ENCODE data around the gene FOSB.
A peak's percentile ranks its signal among the peaks of the same experiment; 100 is the strongest.

FOSB gene

DNA sequence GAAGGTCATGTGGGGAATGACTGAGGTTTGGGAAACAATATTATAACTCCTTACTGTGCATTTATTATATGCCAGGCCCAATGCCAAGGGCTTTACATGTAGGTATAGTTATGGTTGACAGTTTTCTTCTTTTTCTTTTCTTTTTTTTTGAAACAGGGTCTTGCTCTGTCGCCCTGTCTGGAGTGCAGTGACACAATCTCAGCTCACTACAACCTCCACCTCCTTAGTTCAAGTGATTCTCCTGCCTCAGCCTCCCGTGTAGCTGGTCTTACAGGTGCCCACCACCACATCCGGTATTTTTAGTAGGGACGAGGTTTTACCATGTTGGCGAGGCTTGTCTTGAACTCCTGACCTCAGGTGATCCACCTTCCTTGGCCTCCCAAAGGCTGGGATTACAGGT is 15.2 kb downstream of the FOSB start:
- no peaks in the 10 kb centered on the region for H3K36me3 Mint-ChIP-seq (ENCODE audit: low read depth)
- H3K4me1 Mint-ChIP-seq = no peaks in the 10 kb centered on the region
- no peak overlapping the region for H3K4me3 Mint-ChIP-seq
- peaks cover 4% of the 10 kb centered on the region for H3K27me3 Mint-ChIP-seq (ENCODE audit: low read depth)
- no peak overlapping the region for H3K27ac Mint-ChIP-seq
- TF ChIP-seq, protein P1, sequence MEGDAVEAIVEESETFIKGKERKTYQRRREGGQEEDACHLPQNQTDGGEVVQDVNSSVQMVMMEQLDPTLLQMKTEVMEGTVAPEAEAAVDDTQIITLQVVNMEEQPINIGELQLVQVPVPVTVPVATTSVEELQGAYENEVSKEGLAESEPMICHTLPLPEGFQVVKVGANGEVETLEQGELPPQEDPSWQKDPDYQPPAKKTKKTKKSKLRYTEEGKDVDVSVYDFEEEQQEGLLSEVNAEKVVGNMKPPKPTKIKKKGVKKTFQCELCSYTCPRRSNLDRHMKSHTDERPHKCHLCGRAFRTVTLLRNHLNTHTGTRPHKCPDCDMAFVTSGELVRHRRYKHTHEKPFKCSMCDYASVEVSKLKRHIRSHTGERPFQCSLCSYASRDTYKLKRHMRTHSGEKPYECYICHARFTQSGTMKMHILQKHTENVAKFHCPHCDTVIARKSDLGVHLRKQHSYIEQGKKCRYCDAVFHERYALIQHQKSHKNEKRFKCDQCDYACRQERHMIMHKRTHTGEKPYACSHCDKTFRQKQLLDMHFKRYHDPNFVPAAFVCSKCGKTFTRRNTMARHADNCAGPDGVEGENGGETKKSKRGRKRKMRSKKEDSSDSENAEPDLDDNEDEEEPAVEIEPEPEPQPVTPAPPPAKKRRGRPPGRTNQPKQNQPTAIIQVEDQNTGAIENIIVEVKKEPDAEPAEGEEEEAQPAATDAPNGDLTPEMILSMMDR (IDR thresholded peaks at IDR 0.05; ENCODE audit: unreplicated experiment in 3 of 3) = no peak
- H3K9me3 Mint-ChIP-seq = no peaks in the 10 kb centered on the region

DNA sequence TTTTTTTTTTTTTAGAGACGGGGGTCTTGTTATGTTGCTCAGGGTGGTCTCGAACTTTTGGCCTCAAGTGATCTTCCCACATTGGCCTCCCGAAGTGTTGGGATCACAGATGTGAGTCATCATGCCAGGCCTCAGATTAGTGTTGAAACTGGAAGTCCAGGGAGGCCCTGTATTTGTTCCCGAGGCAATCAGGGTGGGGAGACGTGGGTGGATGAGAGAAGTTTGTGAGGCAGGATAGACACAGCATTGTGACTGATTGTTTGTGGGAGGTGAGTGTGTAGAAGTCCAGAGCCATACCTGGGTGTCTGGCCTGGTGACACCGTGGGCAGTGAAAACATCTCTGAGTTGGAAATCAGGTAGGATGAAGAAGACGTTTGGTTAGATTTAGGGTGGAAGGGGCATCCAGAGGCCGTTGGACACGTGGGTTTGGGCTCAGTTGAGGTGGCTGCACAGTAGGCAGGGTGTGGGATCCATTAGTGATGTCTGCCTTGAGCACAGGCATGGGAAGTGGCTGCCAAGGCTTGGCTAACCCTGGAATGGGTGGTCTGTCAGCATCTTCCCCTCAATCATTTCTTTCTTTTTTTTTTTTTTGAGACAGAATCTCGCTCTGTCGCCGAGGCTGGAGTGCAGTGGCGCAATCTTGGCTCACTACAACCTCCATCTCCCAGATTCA is 16.6 kb downstream of the FOSB start:
- TF ChIP-seq, protein P1 (IDR thresholded peaks at IDR 0.05; ENCODE audit: unreplicated experiment in 3 of 3) = no peak
- Mint-ChIP-seq H3K4me1 (no peaks in the 10 kb centered on the region), H3K36me3 (ENCODE audit: low read depth) (no peaks in the 10 kb centered on the region), H3K4me3 (peak overlapping the region; percentile 56 to 95 (median 65)), H3K9me3 (no peaks in the 10 kb centered on the region), H3K27me3 (ENCODE audit: low read depth) (peaks cover 4% of the 10 kb centered on the region), H3K27ac (no peak overlapping the region)

DNA sequence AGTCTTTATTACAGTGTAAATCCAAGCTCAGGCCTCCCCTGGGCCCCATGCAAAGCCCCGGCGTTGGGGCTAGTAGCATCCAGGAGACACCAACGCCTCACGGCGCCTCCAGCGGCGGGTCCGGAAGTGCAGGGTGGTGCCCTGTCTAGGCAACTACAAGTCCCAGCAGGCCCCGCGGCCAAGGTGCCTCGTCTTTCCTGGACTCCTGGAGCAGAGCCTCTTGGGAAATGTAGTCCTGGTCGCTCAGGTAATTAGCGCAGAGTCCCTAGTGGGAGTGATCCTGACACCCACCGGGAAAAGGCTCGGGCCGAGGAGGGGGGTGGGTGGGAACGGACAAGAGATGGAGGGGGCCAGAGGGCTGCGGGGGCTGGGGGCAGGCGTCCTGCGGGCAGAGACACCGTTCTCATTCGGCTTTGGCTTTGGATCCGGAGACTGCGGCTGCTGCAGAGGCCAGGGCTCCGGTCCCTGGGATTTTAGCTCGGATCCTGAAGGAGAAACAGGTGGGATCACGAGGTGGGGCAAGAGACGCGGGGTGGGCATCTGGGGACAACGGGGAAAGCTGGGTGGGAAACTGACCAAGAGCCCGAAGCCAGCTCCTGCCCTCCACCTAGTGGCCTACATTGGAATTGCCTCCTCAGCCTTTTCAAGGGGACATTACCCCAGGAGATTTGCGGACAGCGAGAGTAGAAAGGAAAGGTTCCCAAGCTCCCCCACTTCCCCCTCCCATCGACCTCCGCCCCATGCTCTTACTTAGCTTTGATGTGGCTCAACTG is 17.7 kb downstream of the FOSB start:
- TF ChIP-seq, protein P1 (IDR thresholded peaks at IDR 0.05; ENCODE audit: unreplicated experiment in 3 of 3) = peak; percentile 65 to 69 (median 67)
- H3K4me1 Mint-ChIP-seq = no peaks in the 10 kb centered on the region
- H3K27me3 Mint-ChIP-seq (ENCODE audit: low read depth) = no peaks in the 10 kb centered on the region
- H3K36me3 Mint-ChIP-seq (ENCODE audit: low read depth) = no peaks in the 10 kb centered on the region
- peak overlapping the region; percentile 44 to 74 (median 58) for H3K27ac Mint-ChIP-seq
- no peaks in the 10 kb centered on the region for H3K9me3 Mint-ChIP-seq
- peak overlapping the region; percentile 95 for H3K4me3 Mint-ChIP-seq

DNA sequence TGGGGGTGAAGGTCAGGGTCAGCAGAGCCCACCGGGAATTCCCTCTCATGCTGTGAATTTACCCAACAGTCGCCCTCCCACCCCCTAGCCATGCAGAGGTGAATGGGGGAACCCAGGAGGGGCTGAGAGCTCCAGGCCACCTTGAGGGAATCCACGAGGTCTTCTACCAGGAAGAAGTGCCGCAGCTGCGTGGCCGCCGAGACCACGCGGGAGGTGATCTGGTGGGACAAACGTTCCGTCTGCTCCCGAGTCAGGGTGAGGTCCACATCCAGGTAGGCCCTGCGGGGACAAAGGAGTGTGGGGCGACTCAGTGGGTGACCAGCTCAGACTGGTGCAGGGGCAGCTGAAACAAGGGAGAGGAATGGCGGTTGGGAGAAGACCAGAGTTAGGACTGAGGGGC is 20.9 kb downstream of the FOSB start:
- TF ChIP-seq, protein P1 (IDR thresholded peaks at IDR 0.05; ENCODE audit: unreplicated experiment in 3 of 3) = no peak
- no peaks in the 10 kb centered on the region for H3K9me3 Mint-ChIP-seq
- peaks cover 18% of the 10 kb centered on the region for H3K4me1 Mint-ChIP-seq
- peaks cover 8% of the 10 kb centered on the region for H3K27me3 Mint-ChIP-seq (ENCODE audit: low read depth)
- H3K27ac Mint-ChIP-seq = no peak overlapping the region
- H3K36me3 Mint-ChIP-seq (ENCODE audit: low read depth) = no peaks in the 10 kb centered on the region
- H3K4me3 Mint-ChIP-seq = no peak overlapping the region

DNA sequence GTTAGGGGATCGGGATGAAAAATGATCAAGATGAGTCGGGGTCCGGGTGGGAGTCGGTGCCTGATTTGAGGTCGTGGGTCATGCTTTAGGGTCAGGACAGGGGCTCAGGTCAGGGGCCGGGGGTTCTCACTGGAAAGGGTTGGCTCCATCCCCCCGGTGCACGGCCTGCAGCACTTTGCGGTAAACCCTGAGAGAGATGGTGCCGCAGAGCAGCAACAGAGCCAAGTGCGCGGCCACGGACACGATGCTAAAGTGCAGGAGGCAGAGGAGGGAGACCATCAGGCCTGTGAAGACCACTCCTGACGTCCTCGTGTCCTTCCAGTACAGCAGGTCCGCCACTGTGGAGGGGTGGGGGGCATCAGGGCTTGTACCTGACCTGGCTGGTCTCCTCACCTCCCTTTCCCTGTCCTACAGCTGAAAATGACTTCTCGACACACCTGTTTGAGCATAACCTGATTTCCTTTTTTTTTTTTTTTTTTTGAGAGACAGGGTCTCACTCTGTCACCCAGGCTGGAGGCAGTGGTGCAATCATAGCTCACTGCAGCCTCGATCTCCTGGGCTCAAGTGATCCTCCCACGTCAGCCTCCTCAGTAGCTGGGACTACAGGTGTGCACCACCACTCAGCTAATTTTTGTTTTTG is 21.5 kb downstream of the FOSB start:
- Mint-ChIP-seq H3K4me3 (no peak overlapping the region), H3K27me3 (ENCODE audit: low read depth) (peaks cover 8% of the 10 kb centered on the region), H3K9me3 (no peaks in the 10 kb centered on the region), H3K27ac (no peak overlapping the region), H3K4me1 (peaks cover 18% of the 10 kb centered on the region), H3K36me3 (ENCODE audit: low read depth) (no peaks in the 10 kb centered on the region)
- TF ChIP-seq, protein P1 (IDR thresholded peaks at IDR 0.05; ENCODE audit: unreplicated experiment in 3 of 3) = no peak
